Neural progenitor cell (in vitro differentiated cells): ENCODE measurements around the gene PPP2R5C.

Experiments
- CTCF ChIP-seq: fragments of 200-600 bp; sonication (generic); IDR thresholded peaks from 2 replicates; pipeline ENCODE4 v1.5.1; 2017; ENCODE audit warnings: antibody characterized with exemption, mild to moderate bottlenecking
- EZH2 ChIP-seq: fragments of 200-600 bp; sonication (generic); IDR thresholded peaks from 2 replicates; pipeline ENCODE4 v1.6.1; 2017; ENCODE audit warnings: antibody characterized with exemption, mild to moderate bottlenecking, moderate library complexity
- EZH2phosphoT487 ChIP-seq: fragments of 200-600 bp; sonication (generic); IDR thresholded peaks from 2 replicates; pipeline ENCODE4 v1.6.1; 2017; ENCODE audit warnings: antibody characterized with exemption

- TF ChIP-seq CTCF (no peak), EZH2 (no peak), EZH2phosphoT487 (no peak)
These were observed 74.6 kb downstream of the PPP2R5C start for GRCh38 chr14:101836135-101836534.
